NCI-H2029 (cell line): ENCODE results near the gene ZBTB38.

Experiments
- DNase-seq: peaks from one replicate; lab custom pipeline; 2025; lab: John Stamatoyannopoulos, UW

ZBTB38 gene

DNA sequence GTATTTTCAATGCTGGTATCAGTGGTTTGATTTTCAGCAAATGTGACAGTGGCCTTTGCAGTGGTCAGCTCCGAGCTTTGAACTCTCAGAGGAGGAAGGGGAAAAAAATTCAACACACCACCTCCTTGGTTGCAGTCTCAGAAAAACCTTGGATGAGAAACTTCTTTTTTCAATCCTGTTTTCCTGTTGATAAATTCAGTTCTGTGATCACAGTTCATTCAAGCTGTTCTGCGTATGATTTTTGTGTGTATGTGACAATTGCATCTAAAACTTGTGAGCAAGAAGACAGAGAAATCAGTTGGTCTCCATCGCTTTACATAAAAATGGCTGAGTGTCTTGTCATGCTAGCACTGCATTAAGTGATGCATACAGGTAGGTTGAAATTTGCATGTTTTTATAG lies 19.2 kb downstream of the ZBTB38 start:
- DNase-seq: no peak

DNA sequence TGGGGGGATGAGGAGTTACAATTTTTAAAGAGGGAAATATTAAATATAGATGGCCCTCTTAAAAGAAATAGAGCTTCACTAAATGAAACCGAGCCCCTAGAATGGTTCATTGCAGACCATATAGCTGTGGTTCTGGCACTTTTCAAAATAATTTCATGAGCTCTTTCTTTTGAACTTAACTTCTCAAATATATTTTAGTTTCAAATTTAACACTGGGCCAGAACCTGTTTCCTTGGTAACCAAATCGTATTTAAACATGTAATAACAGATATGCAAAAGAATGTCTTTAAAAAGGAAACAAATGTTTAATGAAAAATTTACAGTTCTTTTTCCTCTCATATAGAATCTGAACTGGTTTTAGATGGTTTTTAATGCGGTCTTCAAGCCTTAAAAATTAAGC lies 20.1 kb downstream of the ZBTB38 start:
- no peak for DNase-seq

DNA sequence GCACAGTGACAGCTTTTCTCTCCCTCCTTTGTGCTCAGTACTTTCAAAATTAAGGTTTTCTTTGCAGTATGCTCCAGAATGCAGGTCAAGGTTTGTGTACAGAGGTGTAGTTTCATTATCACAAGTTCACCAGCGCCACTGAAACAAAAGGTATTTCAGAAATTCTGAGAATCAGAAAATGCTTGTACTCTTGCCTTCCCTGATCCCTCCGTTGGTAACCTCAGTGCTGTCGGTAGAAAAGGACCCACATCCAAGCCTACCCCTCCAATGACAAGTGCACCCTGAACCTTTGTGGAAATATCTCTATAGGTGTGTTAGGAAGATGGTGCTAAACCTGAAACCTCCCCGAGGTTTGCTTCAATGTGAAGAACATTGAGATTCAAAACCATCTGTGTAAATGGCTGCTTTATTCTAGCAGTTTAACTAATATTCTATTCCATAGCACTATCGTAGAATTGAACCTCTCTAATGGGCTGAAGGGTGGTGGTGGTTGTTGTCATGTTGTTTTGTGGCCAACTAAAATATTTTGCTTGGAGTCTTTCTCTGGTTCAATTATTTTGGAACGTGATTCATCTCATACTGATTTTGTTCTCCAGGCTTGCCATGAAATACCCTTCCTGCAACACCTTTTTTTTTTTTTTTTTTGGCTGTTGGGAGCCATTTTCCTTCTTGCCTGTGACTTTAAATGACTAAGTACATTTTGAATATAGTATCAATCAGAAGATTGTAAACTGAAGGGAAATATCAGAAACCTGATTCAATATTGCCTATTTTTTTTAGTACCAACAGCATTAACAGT lies 20.7 kb downstream of the ZBTB38 start:
- DNase-seq: no peak

DNA sequence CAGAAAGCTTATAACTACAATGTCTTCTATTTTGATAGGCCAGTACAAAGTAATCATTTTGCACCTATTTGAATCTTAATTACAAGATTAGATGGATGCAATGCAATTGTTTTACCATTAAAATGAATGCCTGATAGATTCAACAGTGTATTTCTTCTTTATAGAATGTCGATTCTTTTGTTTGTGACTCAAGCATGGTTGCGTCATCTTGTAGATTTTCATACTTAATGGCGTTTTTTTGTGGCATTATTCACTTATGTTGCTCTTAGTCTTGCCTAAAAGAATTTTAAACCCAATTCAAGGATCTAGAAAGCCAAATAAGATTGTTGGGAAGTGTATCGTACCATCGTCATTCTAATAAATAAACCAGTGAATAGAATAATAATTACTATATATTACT lies 21.4 kb downstream of the ZBTB38 start:
- no peak for DNase-seq

DNA sequence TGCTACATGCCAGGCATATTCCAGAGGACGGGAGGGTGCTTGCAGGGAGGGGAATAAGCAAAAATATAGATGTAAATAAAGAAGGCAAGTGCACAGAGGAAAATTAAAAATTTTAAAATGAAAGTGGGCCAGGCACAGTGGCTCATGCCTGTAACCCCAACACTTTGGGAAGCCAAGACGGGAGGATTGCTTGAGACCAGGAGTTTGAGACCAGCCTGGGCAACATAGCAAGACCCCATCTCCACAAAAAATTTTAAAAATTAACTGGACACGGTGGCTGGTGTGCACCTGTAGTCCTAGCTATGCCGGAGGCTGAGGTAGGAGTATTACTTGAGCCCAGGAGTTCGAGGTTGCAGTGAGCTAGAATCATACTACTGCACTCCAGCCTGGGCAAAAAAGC lies 22.4 kb downstream of the ZBTB38 start:
- DNase-seq: no peak

DNA sequence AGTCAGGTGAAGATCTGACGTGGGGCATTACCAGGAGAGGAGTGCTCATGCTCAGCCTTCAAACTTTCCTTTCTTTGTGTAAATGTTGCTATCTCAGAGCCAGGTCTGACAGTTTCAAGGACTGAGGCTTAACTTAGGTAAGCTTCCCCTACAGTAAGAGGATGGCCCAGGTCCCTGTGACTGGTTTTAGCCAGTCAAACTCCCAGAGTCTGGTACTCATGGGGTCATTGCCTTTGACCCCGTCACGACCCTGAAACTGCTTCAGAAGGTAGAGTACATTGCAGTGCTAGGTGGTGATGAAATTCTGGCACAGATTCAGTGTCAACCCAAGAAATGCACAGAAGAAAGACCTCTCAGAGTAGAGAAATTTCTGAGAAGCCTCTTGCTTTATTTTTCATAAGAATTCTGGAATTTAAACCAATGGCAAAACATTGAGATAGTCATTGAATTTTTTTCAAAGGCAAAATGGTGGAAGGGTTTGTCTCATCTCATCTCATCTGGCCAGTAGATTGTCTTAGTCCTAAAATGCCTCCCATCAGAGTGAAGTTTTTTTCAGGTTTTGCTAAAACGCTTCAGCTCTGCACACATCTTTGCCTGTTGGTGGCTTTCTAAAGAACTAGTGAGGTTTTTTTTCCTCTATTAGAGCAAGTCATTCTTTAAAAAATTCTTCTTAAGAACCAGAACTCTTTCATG lies 23.1 kb downstream of the ZBTB38 start:
- DNase-seq: no peak

DNA sequence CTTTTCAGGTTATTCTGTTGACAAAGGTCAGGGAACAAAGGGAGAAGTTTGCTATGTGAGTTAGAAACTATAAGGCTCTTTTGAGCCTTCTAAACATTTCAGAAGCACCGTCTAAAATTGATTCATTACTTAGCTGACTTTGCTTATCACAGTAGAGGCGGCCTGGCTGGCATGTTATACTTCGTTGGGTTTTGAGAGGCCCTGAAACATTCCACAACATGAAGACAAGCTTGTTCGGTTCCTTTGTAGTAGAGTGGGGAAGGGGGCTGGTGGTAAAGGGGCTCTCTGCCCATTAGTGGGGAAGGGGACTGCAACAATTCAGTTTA lies 23.6 kb downstream of the ZBTB38 start:
- DNase-seq: no peak

DNA sequence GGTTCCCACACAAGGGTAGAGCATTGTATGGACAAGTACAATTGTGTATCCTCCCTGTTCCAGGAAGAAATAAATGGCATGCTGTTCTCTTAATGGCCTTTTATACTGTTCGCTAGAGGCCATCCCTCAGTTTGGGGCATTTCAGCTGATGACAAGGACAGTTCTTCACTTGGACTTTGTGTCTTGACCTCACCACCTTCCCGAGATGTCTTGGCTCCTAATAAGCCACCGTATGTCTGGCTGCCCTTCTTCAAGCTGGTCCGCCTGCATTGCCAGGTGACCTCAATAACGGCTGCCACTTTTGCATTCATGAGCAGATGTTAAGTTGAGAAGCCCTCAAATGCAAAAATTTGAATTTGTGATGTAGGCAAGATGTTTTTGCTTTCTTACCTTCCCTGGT lies 24.1 kb downstream of the ZBTB38 start:
- DNase-seq: no peak

DNA sequence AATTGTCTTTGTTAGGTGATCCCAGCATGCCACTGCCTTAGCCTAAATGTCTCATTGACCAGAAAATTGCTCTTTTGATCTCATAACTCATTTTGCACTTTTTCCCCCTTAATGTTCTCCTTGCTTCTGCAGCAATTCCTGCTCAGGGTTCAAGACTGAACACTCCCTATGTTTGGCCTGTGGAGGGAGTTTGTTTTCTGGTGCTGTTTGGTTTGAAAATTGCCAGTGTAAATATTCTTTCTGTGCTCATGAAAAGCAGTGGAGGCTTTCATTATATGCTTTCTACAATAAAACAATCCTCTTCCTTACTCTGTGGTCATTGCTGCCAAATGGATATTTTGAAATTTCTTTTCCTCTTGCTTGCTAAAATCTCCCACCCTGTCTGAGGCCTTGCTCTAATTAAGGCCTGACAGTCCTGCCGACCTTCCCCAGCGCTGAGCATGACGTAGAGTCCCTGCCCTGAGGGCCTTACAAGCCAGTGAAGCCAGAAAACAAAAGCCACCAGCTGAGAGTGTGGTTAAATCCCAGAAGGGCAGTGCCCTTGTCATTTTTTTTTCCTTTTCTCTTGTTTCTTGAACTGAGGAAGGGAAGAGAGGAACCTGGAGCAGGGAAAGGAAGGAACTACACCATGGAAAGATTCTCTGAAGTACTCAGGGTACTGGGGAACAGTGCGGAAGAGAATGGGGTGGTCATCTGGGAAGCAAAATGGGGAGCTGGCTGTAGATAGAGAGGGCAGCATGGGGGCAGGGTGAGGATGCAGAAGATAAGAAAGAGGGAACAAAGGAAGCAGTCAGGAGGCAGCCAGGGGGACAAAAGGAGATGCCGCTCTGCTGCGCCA lies 24.8 kb downstream of the ZBTB38 start:
- DNase-seq: no peak

DNA sequence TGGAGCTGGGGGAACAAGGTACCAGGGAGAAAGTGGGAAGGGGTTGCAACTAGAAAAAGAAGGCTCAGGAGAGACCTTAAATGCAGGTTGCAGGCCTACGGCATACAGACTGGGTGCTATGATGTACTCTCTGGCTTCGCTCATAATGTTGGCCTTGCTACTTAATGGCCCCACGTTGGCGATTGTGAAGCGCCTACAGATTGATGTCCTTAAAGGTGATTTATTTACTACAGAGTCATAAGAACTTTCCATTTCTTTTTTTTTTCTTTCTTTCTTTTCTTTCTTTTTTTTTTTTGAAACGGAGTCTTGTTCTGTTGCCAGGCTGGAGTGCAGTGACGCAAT lies 25.4 kb downstream of the ZBTB38 start:
- no peak for DNase-seq

DNA sequence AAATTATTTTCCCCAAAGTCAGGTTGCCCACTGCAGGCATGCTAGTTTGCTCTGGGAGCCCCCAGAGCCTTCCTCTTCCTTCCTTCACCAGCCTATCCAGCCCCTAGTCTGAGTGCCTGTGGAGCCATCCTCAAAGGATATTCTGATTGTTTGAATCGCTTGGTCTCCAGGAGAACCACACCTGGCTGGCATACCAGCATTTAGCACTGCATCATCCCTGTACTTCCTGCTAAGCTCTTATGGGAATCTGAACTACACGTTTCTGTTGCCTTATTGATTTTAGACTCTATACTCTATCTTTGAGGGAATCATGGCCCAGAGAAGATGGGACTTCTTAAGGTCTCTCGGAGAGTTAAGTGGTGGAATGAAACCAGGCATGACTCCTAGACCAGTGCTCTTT lies 26.3 kb downstream of the ZBTB38 start:
- DNase-seq: no peak

DNA sequence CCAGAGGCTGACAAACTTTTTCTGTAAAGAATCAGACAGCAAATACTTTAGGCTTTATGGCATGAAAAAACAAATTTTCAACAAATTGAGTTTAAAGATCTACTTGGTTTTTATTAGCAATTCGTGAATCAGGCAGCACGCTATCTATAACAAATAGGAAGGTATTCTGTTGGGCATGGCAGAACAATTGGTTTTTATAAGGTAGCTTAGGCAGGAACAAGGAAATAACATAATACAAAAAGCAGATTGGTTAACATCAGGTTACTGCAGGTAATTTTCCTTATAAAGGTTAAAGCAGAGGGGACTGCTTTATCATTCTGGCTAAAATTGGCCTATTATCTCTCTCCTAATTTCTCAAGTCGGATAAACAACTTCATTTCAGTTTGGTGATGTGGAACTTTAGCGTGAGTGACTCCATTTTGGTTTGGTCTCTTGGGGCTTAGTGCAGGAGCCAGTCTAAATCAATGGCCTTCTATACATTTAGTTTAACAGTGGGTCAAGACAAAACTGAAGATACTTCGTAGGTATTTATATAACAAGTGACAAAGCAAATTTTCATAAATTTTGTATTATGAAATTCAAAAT lies 26.8 kb downstream of the ZBTB38 start:
- DNase-seq: no peak

DNA sequence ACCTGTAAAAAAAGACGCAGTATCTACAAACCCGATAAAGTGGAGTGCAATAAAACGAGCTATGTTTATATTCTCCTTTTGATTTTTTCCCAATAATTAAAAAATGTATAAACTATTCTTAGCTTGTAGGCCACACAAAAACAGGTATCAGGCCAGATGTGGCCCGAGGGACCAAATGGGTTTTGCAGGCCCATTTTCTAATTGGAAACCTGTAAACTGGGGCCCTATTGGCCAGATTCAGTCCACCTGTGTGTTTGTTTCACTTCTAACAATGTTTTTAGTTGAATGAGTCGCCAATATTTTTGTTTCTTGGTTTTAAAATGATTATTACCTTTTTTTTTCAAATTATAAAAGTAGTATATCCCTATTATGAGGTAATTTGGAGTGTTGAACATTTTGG lies 29.7 kb downstream of the ZBTB38 start:
- no peak for DNase-seq

DNA sequence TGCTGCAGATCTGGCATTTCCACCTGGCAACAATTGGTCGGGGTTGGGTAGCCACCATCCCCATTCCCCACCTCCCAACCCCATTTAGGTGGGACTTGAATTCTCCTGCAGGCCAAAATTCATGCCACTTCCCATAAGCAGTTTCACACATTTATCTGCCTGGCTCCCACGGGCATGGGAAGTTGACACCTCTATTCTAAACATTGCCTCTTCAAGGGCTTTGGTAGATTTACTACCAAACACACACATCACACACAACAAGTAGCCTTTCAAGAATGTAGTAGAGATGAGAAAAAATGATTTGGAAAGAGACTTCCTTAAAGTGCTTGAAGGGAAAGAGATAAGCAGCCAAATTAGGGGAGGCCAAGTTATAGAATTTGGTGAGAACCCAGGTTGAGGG lies 30.9 kb downstream of the ZBTB38 start:
- no peak for DNase-seq

DNA sequence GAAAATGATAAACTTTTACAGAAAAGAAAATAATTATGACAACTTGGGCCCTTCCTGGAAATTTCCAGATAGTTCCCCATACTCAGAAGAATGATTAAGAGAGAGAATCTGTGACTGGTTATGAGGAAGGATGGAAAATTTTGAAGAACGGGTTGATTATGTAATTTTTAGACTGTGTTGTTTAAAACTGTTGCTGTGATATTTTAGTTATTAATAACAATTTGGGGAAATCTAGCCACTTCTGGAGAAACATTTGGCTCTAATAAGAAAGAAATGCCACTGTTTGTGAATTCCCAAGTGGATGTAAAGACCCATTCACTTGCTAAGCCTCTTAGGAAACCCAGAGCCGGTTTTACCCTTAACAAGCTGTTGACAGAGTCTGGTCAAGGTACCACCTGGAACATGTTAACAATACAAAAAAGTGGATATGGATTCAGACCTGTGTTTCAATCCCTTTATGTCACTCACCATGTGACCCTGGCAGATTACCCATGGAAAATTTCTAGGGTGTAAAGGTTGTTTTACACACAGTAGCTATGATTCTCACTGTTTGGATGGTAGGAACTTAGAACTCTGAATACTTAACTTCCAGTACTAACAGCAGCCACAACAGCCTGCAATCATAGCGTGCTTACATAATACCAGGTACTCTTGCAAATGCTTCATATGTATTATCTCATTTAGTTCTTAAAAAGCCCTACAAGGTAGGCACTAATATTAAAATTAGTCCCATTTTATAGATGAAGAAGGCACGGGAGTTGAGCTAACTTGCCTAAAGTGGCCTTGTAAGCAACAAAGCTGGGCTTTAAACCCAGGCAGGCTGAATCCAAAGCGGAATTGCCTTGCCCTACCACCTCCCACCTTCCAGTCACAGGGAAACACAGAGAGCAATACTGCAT lies 32.0 kb downstream of the ZBTB38 start:
- no peak for DNase-seq

DNA sequence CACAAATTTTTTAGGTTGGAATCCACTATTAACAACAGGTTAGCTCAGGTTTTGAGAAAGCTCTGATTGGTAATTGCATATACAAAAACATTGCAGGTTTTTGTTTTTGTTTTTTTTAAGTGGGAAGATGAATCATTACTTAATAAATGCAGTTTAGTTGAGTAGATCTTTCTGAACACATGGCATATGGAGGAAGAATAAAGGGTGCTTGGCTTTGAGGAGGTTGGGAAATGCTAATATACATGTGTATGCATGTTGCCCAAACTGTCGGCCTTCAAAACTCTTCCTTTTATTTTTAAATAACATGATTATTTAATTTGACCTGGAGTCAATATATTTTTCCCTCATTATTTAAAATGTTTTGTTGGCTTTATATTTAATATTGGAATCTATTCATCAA lies 32.8 kb downstream of the ZBTB38 start:
- DNase-seq: no peak

DNA sequence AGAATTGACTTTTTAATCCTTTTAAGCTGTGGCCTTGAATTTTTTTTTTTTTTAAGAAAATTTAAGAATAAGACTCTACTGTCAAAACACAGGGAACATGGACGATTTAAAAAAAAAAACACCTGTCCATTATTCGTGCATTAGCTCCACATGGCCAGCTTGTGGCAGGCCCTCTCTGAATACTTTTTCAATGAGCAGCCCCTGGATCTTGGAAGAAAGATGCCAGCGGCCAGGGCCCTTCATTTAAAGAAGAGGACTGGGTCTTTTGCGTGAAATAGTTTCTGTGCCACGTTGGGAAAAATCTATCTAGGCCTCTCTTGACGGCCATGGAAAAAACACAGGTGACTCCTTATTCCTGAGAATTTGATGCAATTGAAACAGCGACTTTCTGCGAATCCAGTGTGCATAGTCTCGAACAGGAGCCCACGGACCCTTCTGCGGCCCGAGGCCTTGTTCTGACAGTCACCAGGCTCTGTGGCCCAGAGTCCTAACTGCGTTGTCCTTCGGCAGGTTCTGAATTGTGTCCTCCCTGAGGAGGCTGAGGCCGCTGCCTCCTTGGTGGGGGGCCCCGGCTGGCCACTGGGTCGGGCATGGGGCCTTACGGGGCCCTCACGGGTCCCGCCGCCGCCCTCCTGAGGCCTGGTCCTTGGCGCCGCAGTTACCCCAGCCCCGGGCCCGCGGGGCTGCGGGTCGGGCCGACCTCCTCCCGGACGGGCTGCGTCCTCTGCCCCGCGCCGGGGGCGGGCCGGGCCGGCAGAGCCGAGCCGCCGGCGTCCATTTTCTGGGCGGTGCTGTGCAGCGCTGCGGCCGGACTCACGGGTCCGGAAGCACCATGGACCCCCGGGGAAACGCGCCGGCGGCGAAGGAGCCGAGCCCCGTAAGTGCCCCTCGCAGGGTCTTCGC lies 33.5 kb downstream of the ZBTB38 start:
- no peak for DNase-seq

DNA sequence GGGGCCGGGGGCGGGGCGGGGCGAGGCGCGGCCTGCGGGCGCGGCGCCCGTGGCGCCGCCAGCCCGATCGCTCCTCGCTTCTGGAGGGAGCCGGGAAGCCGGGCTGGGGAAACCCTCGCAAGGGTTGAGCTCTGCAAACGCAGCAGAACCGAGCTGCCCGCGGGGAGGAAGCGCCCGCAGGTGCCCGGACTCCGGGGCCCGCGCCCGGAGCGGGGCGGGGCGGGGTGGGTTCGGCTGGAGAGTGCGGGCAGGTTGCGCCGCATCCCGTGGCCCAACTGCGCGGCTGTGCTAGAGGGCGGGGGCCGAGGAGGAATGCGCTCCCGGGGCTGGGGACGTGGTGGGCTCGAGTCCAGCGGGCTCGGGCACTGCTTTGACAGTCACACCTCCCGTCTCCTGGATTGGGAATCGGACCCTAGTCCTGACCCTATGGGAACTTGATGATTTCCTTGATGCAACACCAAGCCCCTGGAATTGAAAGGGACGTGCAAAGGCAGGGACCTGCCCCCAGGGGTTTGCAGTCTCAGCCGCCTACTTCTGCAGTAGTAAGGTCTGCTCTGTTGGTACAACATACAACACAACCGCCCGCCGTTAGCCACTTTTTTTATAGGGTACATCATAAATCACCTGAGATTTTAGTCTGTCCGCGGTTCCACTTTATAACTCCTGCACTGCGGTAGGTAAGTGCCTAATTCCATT lies 34.3 kb downstream of the ZBTB38 start:
- no peak for DNase-seq

DNA sequence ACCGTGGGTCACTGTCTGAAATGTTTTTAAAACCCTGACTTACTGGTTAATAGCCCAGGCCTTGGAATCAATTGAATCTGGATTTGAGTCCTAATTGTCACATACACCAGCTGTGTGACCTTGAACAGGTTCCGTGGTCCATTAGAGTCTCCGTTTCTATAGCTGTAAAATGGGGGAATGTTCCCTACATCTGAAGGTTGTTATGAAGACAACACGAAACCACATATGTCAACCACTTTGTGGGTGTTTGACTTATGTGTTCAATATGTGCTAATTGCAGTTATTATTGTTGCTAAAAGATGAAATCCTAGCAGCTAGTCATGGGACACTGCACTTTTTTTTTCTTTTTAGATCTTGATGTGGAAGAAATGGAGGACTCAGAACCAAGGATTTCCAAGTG lies 35.3 kb downstream of the ZBTB38 start:
- DNase-seq: no peak

DNA sequence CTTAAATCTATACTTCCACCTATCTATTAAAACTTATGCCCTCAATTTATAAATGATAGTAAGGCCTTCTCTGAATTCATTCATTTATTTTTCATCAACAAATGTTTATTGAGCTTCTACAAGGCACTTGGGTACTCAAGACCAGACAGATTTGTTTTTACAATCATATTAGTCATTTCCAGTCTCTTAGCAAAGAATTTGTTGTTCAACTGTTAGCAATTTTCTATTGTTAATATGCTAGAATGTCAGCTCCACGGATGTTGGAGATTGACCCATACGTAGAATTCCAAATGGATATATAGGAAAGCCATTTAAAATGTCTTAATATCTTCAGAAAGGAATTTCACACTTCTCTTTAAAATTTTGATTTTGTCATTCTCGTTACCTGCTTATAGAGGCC lies 36.7 kb downstream of the ZBTB38 start:
- no peak for DNase-seq
